ENCODE data around the gene SMIM10.
"Not testable (repeated sequence)": the region's sequence is repeated elsewhere in the genome, so short reads cannot be mapped to it uniquely, and the experiment has no call there.

SMIM10 gene
- 0.57 to 4.5 (median 1.9) reads per million in 17 experiments for total RNA-seq

DNA sequence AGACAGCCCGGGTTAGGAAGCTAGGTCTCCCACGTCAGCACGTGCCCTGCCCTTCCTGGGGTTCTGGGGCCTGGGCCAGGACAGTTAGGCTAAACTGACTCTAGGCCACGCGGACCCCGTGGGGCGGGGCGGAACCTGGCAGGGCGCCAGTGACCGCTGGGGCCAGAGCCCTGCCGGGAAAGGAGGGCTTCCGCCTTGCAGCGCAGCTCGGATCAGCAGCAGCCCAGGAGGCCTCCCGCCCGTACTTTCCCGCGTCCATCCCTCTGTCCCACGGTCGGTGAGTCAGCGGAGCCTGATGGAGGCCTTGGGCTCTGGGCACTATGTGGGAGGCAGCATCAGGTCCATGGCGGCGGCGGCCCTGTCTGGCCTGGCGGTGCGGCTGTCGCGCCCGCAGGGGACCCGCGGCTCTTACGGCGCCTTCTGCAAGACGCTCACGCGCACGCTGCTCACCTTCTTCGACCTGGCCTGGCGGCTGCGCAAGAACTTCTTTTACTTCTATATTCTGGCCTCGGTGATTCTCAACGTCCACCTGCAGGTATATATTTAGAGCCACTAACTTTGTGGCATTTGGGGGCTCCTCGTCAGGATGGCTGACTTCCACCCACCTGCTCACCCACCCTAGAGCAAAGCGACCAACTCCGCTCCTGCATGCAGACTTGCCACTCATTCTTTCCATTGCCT lies at the start of gene SMIM10:
Gene SMIM10 (plus strand): TSS at position 191 of the 681 bp plus-strand sequence. CDS start 105 bp downstream, at position 296.
- peak; percentile 80 to 89 (median 84) for DNase-seq

DNA sequence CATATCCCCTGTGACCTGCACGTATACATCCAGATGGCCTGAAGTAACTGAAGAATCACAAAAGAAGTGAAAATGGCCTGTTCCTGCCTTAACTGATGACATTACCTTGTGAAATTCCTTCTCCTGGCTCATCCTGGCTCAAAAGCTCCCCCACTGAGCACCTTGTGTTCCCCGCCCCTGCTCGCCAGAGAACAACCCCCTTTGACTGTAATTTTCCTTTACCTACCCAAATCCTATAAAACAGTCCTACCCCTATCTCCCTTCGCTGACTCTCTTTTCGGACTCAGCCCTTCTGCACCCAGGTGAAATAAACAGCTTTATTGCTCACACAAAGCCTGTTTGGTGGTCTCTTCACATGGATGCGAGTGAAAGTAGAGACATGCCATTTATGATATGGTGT lies 44.4 kb upstream of the SMIM10 start:
- not testable (repeated sequence) for DNase-seq

DNA sequence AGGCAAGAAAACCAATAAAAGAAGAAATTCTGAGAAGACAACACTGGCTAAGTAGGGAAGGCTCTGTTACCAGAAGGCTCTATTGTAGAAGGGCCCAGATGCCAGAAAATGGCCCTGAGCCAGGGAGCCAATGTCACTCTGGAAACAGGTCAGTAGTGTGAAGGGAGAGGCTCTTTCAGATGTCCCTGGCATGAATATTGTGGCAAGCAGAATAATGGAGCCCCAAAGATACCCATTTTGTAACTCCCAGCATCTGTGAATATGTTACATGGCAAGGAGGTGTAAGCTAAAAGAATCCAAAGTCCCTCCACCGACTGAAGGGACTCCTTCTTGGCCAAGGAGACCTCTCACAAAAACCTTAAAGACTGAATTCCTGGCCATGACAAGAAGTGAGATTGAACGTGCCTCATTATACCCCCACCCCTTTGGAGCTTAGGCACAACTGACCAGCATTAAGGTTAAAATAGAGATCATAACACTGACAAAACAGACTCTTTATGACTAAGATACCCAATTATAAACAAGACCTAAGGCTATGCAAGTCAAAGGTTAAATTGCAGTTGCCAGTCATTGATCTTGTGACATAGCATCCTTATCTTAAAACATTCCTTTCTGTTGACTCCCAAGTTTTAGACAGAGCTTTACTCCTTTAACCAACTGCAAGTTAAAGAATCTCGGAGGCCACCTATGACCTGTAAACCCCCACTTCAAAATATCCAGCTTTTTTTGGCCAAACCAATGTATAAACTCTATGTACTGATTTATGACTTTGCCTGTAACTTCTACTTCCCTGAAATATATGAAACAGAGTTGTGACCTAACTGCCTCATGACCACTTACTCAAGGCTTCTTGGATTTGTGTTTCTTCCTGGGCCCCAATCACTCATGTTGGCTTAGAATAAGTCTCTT lies 42.2 kb upstream of the SMIM10 start:
- DNase-seq: peak; percentile 35 to 67 (median 53)

DNA sequence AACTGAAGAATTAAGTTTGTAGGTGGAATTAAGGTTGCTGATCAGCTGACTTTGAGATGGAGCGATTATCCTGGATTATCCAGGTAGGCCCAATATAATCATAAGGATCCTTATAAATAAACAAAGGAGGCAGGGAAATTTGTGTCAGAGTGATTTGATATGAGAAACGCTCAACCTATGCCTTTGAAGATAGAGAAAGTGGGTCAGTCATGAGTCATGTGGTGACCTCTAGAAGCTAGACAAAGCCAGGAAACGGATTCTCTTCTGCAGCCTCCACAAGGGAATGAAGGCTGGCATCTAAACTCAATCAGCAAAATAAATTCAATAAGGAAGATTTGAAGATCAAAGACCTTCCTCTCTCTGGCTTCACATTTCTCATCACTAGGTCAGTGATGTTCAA lies 41.5 kb upstream of the SMIM10 start:
- DNase-seq: peak; percentile 6 to 43 (median 22)

DNA sequence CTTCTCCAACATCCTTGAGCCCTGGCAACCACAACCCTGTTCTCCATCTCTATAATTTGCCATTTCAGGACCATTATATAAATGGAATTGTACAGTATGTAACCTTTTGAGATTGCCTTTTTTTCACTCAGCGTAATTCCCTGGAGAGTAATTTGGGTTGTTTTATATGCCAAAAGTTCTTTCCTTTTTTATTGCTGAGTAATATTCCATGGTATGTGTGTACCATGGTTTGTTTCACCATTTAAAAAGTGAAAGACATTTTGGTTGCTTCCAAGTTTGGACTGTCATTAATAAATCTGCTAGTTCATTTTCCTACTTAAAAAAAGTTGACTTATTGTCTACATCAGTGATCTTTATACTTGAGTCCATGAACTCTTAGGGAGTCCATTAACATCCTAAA lies 33.0 kb upstream of the SMIM10 start:
- no peak for DNase-seq

DNA sequence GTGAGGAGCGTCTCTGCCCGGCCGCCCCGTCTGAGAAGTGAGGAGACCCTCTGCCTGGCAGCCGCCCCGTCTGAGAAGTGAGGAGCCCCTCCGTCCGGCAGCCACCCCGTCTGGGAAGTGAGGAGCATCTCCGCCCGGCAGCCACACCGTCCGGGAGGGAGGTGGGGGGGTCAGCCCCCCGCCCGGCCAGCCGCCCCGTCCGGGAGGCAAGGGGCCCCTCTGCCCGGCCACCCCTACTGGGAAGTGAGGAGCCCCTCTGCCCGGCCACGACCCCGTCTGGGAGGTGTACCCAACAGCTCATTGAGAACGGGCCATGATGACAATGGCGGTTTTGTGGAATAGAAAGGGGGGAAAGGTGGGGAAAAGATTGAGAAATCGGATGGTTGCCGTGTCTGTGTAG lies 30.4 kb upstream of the SMIM10 start:
- not testable (repeated sequence) for DNase-seq

DNA sequence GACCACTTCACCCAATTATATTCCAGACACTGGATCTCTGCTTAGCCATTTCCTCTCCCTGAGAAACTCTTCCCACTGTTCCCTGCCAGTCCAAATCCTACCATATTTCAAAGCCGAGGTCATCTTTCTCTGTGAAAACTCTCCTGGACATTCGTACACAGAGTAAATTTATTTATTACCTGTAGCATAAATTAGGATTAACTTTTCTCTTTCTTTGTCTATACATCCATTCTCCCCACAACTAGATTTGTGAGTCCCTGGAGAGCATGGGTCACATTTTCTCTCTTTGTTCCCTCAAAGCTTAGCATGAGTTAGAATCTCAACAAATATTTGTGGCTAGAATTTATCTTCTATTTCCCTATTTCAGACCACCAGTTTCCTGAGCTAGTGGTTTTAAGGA lies 27.8 kb upstream of the SMIM10 start:
- DNase-seq: no peak

DNA sequence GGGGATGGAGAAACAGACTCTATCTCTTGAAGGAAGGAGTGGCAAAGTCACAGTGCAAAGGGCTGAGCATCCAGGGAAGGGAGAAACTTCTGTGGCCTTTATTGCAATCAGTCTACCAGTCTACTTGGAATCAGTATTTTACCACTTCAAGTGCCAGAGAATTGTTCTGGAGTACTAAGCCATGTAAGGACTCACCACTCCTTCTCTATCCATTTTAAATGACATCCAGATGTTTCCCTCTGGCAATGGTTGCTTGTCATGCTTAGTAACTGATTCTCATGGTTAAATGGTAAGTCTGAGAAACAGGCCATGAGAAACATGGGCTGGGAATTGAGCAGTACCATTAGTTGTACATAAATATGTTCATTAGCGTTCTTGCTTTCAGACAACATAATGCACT lies 21.1 kb upstream of the SMIM10 start:
- no peak for DNase-seq

DNA sequence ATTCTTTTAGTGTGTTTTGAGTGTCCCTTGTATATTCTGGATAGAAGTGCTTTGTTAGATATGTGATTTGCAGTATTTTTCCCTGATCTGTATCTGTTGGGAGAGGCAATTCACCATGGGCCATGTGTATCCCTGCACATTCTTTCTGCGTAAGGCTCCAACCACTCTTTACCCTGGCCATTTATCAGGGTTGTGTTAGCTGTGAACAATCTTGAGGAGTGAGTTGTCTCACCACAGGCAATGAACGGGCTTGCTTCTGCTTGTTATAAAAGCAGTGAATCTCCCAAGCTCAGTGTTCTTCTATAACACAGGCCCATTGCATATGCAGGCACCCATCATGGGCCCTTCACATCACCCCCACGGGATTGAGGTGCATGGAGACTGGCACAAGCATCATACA lies 18.9 kb upstream of the SMIM10 start:
- DNase-seq: no peak

DNA sequence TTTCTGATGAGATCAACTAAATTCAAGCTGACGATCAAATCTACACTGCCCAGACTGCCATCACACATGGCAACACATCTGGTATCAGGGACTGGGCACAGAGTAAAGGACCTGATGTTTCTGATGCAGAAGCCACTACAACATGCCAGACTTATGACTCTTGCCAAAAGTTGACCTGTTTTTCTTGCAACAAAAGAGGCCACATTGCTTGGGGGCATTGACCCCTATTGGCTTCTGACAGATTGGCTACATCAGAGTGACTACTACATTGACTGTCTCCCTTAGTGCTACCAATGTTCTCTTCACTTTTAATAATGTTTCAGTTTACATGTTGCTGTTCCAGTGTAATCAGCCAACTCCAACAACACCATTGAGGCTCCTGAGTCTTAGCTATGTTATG lies 15.3 kb upstream of the SMIM10 start:
- no peak for DNase-seq

DNA sequence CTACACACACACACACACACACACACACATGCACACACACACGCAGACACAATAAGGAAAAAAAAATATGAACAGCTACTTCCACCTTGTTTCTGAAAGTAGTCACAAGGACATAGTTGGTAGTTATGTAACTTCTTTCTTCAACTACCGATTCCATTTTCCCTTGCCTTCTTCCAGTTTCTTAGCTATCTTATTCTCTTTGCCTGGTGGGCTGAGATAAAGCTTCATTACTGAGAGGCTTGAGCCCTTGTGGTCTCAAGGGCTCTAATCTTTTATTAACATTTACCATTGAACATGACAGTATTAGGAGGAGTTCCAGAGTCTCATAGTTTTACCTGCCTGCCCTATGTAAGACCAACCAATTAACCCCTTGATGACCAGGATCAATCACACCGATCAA lies 8.9 kb upstream of the SMIM10 start:
- peak in 2 of 4 experiments; percentile 3 to 11 for DNase-seq

DNA sequence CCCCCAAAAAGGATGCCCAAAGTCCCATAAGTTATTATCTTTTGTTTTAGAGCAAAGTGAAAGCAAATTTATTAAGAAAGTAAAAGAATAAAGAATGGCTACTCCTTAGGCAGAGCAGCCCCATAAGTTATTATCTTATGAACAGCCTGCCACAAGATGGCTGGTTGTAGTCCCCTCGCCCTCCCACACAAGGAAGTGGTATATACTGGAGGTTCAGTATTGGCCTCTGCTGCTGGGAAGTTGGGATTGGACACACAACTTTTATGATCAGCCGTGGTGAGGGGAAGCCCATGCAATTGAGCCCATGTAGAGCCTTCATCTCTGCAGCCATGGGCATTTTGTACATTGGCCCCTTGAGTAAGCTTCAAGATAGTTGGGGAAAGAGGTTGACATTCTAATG lies 8.0 kb upstream of the SMIM10 start:
- DNase-seq: no peak

DNA sequence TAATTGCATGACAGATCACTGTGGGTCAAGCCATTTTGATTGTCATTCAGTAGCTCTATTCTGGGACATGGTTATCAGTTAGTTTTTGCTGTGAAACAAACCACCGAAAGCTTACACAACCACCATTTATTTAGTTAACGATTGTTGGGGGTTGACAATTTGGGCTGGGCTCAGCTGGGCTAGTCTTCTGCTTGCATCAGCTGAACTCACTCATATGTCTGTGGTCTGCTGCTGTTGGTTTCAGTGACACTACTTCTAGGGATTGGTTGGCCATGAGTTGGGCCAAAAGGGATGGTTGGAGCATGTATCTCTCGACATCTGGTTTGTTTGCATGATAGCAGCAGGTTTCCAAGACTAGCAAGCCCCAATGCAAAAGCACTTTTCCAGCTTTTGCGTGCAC lies 5.3 kb upstream of the SMIM10 start:
- DNase-seq: no peak

DNA sequence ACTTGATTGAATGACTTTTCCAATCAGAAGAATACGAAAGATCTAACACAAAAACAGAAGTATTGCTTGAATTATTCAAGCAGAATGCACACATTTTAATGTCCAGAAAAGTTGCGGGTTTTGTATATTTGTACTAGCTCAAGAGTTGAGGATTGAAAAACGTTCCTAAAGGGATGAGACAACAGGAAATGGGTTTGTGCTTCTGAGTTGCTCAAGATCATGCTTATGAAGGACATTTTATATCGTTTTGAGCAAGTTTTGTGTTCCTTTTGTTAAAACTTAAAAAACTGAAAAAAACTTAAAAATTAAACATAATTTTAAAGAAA lies 353 bp upstream of the SMIM10 start:
- DNase-seq: peak in 1 of 4 experiments; percentile 1

DNA sequence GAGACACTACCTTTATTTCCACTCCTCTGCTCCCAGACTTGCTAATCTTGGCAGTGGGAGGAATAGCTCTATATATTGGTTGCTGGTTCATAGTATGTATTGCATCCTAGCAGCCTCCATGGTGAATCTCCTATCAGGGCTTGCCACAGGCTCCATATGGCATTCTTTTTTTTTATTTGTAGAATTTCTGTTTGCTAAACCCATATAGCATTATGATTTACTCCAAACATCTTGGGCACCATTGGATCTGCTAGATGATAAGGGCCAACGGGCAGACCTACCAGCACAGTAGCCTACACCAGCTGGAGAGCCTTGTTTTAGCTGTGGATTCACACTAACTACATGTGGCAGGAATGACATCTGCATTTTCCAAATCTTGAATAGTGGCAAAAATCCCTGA lies 6.9 kb downstream of the SMIM10 start:
- DNase-seq: no peak

DNA sequence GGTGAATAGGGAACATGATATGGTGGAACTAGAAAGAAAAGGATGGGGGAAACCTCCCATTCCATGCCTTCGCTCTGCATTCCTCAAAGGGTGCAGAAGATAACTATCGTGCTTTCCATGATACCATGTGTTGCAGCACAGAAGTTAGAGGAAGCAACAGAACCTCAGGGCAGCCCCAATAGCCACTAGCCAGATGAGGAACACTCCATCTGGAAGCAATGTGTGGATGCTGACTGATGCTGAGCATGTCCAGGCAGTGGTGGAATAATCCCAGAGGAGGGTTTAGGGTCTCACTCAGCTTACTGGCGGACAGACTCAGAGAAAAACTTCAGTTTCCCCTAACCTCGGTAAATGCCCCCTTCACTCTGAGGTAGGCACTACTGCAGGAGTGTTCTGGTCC lies 7.5 kb downstream of the SMIM10 start:
- no peak for DNase-seq

DNA sequence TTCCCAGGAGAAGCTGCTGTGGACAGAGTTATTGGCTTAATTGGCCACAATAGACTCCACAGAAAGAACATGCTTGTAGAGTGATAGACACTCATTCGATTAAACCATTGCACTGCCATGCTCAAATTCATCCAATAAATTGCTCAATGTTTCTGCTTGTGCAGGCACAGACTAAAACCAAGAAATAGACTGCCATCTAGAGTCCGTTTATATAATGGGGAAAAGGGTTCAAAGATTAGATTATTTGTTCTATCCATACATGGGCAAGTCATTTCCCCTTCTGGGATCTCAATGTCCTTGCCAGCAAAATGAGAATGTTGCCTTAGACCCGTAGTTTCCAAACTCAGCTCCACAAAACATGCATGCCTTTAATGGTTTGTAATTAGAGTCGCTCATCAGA lies 8.7 kb downstream of the SMIM10 start:
- DNase-seq: peak; percentile 1 to 66 (median 44)

DNA sequence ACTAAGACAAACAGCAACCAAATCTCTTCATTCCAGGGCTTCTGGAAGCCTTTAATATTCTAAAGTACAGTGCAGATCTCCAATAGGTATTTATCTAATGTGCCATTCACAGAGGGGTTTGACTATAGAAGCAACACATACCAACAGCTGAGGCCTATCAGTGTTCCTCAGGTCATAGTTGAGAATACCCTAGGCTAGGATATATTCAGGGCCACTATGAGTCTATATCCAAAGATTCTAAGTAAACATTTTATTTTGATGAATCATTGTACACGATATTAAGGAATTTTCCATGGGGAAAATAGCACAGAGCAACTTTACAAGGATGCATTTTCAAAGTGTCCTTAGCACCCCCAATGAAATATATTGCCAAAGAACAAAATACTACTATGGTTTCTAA lies 9.7 kb downstream of the SMIM10 start:
- no peak for DNase-seq

DNA sequence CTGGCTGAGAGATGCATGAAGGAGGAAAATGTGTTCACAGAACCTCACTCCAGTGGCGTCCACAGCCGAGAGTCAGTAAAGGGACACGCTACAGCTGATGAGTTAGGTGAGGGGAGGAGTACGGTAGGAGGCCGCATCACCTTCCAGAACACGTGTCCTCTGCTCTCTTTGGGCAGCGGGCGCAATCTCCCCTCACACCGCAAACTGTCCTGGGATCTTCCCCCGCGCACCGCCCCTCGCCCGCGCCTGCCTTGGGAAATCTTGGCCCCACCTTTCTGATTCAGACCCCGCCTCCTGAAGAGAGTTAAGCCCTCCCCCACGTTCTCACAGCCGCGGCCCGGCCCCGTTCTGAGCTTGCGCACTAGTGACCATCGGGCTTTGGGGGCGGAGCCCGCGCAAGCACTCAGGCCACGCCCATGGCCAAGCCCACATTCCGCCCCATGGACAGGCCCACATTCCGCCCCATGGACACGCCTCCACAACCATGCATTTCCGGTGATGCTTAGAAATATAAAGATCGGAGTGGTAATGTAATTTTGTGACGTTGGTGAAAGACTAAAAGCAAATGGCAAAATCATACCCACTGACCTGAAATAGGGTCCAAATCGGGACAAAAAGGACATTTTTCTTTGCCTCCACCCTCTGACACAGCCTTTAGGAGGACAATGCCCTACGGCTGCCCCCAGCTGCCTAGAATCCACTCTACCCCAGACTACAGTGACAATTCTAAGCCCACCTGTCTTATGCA lies 13.3 kb downstream of the SMIM10 start:
- DNase-seq: peak; percentile 91 to 95 (median 94)

DNA sequence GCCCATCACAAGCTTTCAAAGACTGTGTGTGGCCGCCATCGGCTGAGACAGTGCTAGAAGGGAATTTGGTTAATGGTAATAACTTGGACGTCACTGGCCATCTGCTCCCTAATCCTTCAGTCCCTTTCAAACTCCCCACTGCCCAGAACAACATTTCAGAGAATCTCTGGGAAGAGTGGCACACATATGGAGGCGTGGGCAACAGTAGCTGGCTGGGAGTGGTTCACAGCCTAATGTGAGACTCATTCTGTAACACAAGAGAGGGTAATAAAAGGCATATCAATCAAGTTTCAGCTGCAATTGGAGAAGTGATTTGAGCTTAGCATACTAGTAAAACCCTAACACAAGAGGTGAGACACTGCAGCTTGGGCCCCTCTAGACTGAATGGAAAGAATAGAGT lies 15.4 kb downstream of the SMIM10 start:
- DNase-seq: no peak

DNA sequence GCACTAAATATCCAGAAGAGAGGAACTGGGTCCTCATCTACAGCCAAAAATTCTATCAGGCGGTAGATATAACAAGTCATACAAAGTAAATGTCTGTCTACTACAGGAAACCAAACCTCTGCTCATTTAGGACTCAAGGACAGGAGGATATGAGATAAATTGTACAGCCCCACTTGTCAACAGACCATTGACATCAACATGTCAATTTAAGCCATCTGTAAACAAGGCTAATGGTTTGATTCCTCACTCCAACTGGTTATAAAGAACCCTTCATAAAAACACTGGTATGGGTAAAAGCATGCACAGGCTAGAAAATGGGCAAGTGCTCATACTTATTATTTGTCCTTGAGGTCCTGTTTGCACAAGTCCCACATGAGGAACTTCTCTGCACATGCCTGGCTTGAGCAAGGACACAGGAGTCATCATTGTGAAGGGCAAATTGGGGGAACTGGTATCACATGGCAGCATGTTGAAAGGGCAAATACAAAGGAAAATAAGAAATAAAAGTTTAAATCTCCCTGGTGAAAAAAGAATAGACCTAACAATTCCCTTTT lies 18.3 kb downstream of the SMIM10 start:
- peak; percentile 46 to 80 (median 71) for DNase-seq

DNA sequence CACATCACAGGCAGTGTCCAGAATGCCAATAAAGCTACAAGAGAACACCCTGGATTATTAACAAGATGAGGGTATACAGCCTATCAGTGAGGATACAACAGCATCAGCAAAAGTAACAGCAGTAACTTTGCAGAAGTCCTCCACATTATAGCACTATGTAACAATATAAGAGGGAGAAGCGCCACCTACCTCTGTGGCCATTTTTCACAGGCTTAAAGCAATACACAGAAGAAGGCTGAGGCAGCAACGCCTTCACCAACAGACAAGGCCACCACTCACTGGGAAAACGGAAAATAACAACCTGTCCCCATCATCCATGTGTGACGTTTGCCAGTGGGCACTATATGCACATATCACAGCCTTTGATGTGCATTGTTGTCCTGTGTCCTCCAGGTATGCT lies 19.0 kb downstream of the SMIM10 start:
- peak in 2 of 4 experiments; percentile 12 to 13 for DNase-seq

DNA sequence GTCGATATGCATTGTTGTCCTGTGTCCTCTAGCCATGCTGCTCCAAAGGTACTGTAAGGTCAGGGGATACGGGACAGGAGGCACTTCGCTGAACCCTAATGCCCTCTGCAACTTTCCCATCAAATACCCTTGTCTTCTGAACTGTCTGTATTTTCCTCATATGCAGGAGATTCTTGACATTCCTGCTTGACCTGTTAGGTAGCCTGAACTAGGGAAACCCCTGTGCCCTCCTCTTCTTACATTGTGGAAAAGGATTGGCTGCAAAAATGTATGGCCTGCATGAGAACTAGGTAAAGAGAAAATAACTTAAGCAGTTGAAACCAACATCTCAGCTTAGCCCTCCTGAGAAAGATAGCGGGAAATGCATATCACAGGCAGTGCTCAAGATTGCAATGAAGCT lies 20.1 kb downstream of the SMIM10 start:
- DNase-seq: no peak
